ENCODE results near the gene AREL1.

The AREL1 gene

GRCh38 chr14:74635847-74636246, 77.0 kb downstream of the AREL1 start:
- ChIA-PET CTCF (no interaction called here), POLR2A (no interaction called here)
- DNase-seq (ENCODE audit: extremely low spot score), result no peak
- TF ChIP-seq ELF4 (IDR thresholded peaks at IDR 0.05), result no peak
- TF ChIP-seq FOXK2 (IDR thresholded peaks at IDR 0.05), result no peak
- TF ChIP-seq LEF1 (IDR thresholded peaks at IDR 0.05; ENCODE audit: borderline replicate concordance), result no peak
- no peak for TF ChIP-seq ZNF384 (IDR thresholded peaks at IDR 0.05)
- no peak for TF ChIP-seq ARNT (IDR thresholded peaks at IDR 0.05)
- TF ChIP-seq SUZ12 (IDR thresholded peaks at IDR 0.05), result no peak
- TF ChIP-seq TARDBP (IDR thresholded peaks at IDR 0.05), result no peak
- no peak for TF ChIP-seq CTBP1 (IDR thresholded peaks at IDR 0.05; ENCODE audit: borderline replicate concordance)
- no peak for TF ChIP-seq FOXA1 (IDR thresholded peaks at IDR 0.05)
- no peak for TF ChIP-seq L3MBTL2 (conservative IDR thresholded peaks at IDR 0.05)

- no peak for DNase-seq (ENCODE audit: extremely low spot score)
- TF ChIP-seq SP1 (IDR thresholded peaks at IDR 0.05) (no peak), ELF4 (IDR thresholded peaks at IDR 0.05) (no peak), ZNF384 (IDR thresholded peaks at IDR 0.05) (no peak), FOXM1 (IDR thresholded peaks at IDR 0.05; ENCODE audit: borderline replicate concordance) (no peak), SUZ12 (IDR thresholded peaks at IDR 0.05) (no peak)
- ChIA-PET CTCF (no interaction called here), POLR2A (interaction anchor here (0.8 to 1.4 kb wide), 3 partner anchors 8 to 26 kb away, joined by 3 to 4 read pairs (median 4); no protein-coding TSS in a partner anchor)
Observed at GRCh38 chr14:74634964-74635363, 77.9 kb downstream of the AREL1 start.

- CTCF ChIA-PET, result no interaction called here
- TF ChIP-seq FOXK2 (IDR thresholded peaks at IDR 0.05), result no peak
- DNase-seq (ENCODE audit: extremely low spot score), result no peak
- POLR2A ChIA-PET, result interaction anchor here (0.8 to 1.4 kb wide), 3 partner anchors 9 to 25 kb away, joined by 3 to 4 read pairs (median 4); no protein-coding TSS in a partner anchor
Observed at GRCh38 chr14:74634481-74634880, 78.4 kb downstream of the AREL1 start.

GRCh38 chr14:74630881-74631690, 81.8 kb downstream of the AREL1 start:
- no peak for DNase-seq (ENCODE audit: extremely low spot score)
- CTCF ChIA-PET, result no interaction called here
- TF ChIP-seq FOXM1 (IDR thresholded peaks at IDR 0.05; ENCODE audit: borderline replicate concordance) (no peak), FOXA1 (IDR thresholded peaks at IDR 0.05) (no peak), HDGF (IDR thresholded peaks at IDR 0.05; ENCODE audit: borderline replicate concordance) (no peak), BHLHE40 (IDR thresholded peaks at IDR 0.05; ENCODE audit: borderline replicate concordance) (no peak), ZNF384 (IDR thresholded peaks at IDR 0.05) (no peak), FOXK2 (IDR thresholded peaks at IDR 0.05) (no peak), L3MBTL2 (conservative IDR thresholded peaks at IDR 0.05) (no peak), SP1 (IDR thresholded peaks at IDR 0.05) (no peak), ELF4 (IDR thresholded peaks at IDR 0.05) (no peak), TARDBP (IDR thresholded peaks at IDR 0.05) (no peak), CTBP1 (IDR thresholded peaks at IDR 0.05; ENCODE audit: borderline replicate concordance) (no peak), SUZ12 (IDR thresholded peaks at IDR 0.05) (no peak), LEF1 (IDR thresholded peaks at IDR 0.05; ENCODE audit: borderline replicate concordance) (no peak), NFRKB (IDR thresholded peaks at IDR 0.05) (no peak), ARNT (IDR thresholded peaks at IDR 0.05) (no peak), PKNOX1 (IDR thresholded peaks at IDR 0.05) (no peak)
- POLR2A ChIA-PET, result no interaction called here

- ChIA-PET CTCF (interaction anchor here (0.5 to 1.0 kb wide), 3 partner anchors 19 to 674 kb away, joined by 3 read pairs; no protein-coding TSS in a partner anchor), POLR2A (no interaction called here)
- no peak for TF ChIP-seq TARDBP (IDR thresholded peaks at IDR 0.05)
- TF ChIP-seq ELF4 (IDR thresholded peaks at IDR 0.05), result no peak
- TF ChIP-seq ARNT (IDR thresholded peaks at IDR 0.05), result no peak
- no peak for TF ChIP-seq SP1 (IDR thresholded peaks at IDR 0.05)
- TF ChIP-seq CTBP1 (IDR thresholded peaks at IDR 0.05; ENCODE audit: borderline replicate concordance), result no peak
- TF ChIP-seq L3MBTL2 (conservative IDR thresholded peaks at IDR 0.05), result no peak
- TF ChIP-seq BHLHE40 (IDR thresholded peaks at IDR 0.05; ENCODE audit: borderline replicate concordance), result no peak
- TF ChIP-seq FOXK2 (IDR thresholded peaks at IDR 0.05), result no peak
- no peak for TF ChIP-seq FOXM1 (IDR thresholded peaks at IDR 0.05; ENCODE audit: borderline replicate concordance)
- no peak for TF ChIP-seq SUZ12 (IDR thresholded peaks at IDR 0.05)
- no peak for TF ChIP-seq HDGF (IDR thresholded peaks at IDR 0.05; ENCODE audit: borderline replicate concordance)
- no peak for TF ChIP-seq NFRKB (IDR thresholded peaks at IDR 0.05)
- no peak for TF ChIP-seq LEF1 (IDR thresholded peaks at IDR 0.05; ENCODE audit: borderline replicate concordance)
- no peak for TF ChIP-seq PKNOX1 (IDR thresholded peaks at IDR 0.05)
- no peak for TF ChIP-seq FOXA1 (IDR thresholded peaks at IDR 0.05)
- TF ChIP-seq ZNF384 (IDR thresholded peaks at IDR 0.05), result no peak
- no peak for DNase-seq (ENCODE audit: extremely low spot score)
Observed at GRCh38 chr14:74628418-74628817, 84.5 kb downstream of the AREL1 start.

GRCh38 chr14:74627076-74627475, 85.8 kb downstream of the AREL1 start:
- no peak for DNase-seq (ENCODE audit: extremely low spot score)
- TF ChIP-seq CTBP1 (IDR thresholded peaks at IDR 0.05; ENCODE audit: borderline replicate concordance) (no peak), FOXM1 (IDR thresholded peaks at IDR 0.05; ENCODE audit: borderline replicate concordance) (no peak), ZNF384 (IDR thresholded peaks at IDR 0.05) (no peak), HDGF (IDR thresholded peaks at IDR 0.05; ENCODE audit: borderline replicate concordance) (no peak), FOXK2 (IDR thresholded peaks at IDR 0.05) (no peak), BHLHE40 (IDR thresholded peaks at IDR 0.05; ENCODE audit: borderline replicate concordance) (no peak)
- POLR2A ChIA-PET, result no interaction called here
- CTCF ChIA-PET, result no interaction called here

- no peak for DNase-seq (ENCODE audit: extremely low spot score)
- CTCF ChIA-PET, result no interaction called here
- POLR2A ChIA-PET, result no interaction called here
- TF ChIP-seq FOXA1 (IDR thresholded peaks at IDR 0.05) (no peak), NFRKB (IDR thresholded peaks at IDR 0.05) (no peak), HDGF (IDR thresholded peaks at IDR 0.05; ENCODE audit: borderline replicate concordance) (no peak), FOXK2 (IDR thresholded peaks at IDR 0.05) (no peak), FOXM1 (IDR thresholded peaks at IDR 0.05; ENCODE audit: borderline replicate concordance) (no peak), LEF1 (IDR thresholded peaks at IDR 0.05; ENCODE audit: borderline replicate concordance) (no peak), SUZ12 (IDR thresholded peaks at IDR 0.05) (no peak), BHLHE40 (IDR thresholded peaks at IDR 0.05; ENCODE audit: borderline replicate concordance) (no peak), ELF4 (IDR thresholded peaks at IDR 0.05) (no peak), CTBP1 (IDR thresholded peaks at IDR 0.05; ENCODE audit: borderline replicate concordance) (no peak), PKNOX1 (IDR thresholded peaks at IDR 0.05) (no peak), SP1 (IDR thresholded peaks at IDR 0.05) (no peak), TARDBP (IDR thresholded peaks at IDR 0.05) (no peak), ARNT (IDR thresholded peaks at IDR 0.05) (no peak), L3MBTL2 (conservative IDR thresholded peaks at IDR 0.05) (no peak), ZNF384 (IDR thresholded peaks at IDR 0.05) (no peak)
Observed at GRCh38 chr14:74622257-74622656, 90.6 kb downstream of the AREL1 start.

Measured in HEK293T (cell line).